ENCODE data around the gene CCNY.
A peak's percentile ranks its signal among the peaks of the same experiment; 100 is the strongest.

Gene CCNY

GRCh38 chr10:35574924-35575352 lies 238.6 kb downstream of the CCNY start:
- no peak overlapping the region for H3K4me3 ChIP-seq (ENCODE audit: severe bottlenecking)
- H3K4me1 ChIP-seq (ENCODE audit: insufficient read depth, poor library complexity, severe bottlenecking) = no peaks in the 10 kb centered on the region
- H3K36me3 ChIP-seq (ENCODE audit: low read depth) = peaks cover 20% of the 10 kb centered on the region
- ATAC-seq (ENCODE audit: low read depth) (no peak), DNase-seq (ENCODE audit: low spot score) (no peak)
- no peaks in the 10 kb centered on the region for H3K9me3 ChIP-seq (ENCODE audit: severe bottlenecking)
- TF ChIP-seq, protein P1, sequence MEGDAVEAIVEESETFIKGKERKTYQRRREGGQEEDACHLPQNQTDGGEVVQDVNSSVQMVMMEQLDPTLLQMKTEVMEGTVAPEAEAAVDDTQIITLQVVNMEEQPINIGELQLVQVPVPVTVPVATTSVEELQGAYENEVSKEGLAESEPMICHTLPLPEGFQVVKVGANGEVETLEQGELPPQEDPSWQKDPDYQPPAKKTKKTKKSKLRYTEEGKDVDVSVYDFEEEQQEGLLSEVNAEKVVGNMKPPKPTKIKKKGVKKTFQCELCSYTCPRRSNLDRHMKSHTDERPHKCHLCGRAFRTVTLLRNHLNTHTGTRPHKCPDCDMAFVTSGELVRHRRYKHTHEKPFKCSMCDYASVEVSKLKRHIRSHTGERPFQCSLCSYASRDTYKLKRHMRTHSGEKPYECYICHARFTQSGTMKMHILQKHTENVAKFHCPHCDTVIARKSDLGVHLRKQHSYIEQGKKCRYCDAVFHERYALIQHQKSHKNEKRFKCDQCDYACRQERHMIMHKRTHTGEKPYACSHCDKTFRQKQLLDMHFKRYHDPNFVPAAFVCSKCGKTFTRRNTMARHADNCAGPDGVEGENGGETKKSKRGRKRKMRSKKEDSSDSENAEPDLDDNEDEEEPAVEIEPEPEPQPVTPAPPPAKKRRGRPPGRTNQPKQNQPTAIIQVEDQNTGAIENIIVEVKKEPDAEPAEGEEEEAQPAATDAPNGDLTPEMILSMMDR (IDR thresholded peaks at IDR 0.05; ENCODE audit: poor library complexity, severe bottlenecking) = no peak
- H3K27me3 ChIP-seq (ENCODE audit: insufficient read depth, poor library complexity, severe bottlenecking) = no peaks in the 10 kb centered on the region
- H3K27ac ChIP-seq (ENCODE audit: poor library complexity, severe bottlenecking) = no peak overlapping the region

- Histone ChIP-seq H3K4me3 (ENCODE audit: severe bottlenecking) (no peak overlapping the region), H3K36me3 (ENCODE audit: low read depth) (peaks cover 13% of the 10 kb centered on the region), H3K27me3 (ENCODE audit: insufficient read depth, poor library complexity, severe bottlenecking) (no peaks in the 10 kb centered on the region), H3K27ac (ENCODE audit: poor library complexity, severe bottlenecking) (no peak overlapping the region), H3K4me1 (ENCODE audit: insufficient read depth, poor library complexity, severe bottlenecking) (no peaks in the 10 kb centered on the region), H3K9me3 (ENCODE audit: severe bottlenecking) (no peaks in the 10 kb centered on the region)
- DNase-seq (ENCODE audit: low spot score) (no peak), ATAC-seq (ENCODE audit: low read depth) (no peak)
- TF ChIP-seq, protein P1 (IDR thresholded peaks at IDR 0.05; ENCODE audit: poor library complexity, severe bottlenecking) = no peak
These were observed 239.3 kb downstream of the CCNY start for GRCh38 chr10:35575640-35576039.

- no peak for ATAC-seq (ENCODE audit: low read depth)
- no peaks in the 10 kb centered on the region for H3K9me3 ChIP-seq (ENCODE audit: severe bottlenecking)
- TF ChIP-seq, protein P1 (IDR thresholded peaks at IDR 0.05; ENCODE audit: poor library complexity, severe bottlenecking) = no peak
- peaks cover 6% of the 10 kb centered on the region; the same call in 1 of the 2 replicates for H3K36me3 ChIP-seq (ENCODE audit: low read depth)
- no peak for DNase-seq (ENCODE audit: low spot score)
- no peak overlapping the region for H3K27ac ChIP-seq (ENCODE audit: poor library complexity, severe bottlenecking)
- H3K4me1 ChIP-seq (ENCODE audit: insufficient read depth, poor library complexity, severe bottlenecking) = no peaks in the 10 kb centered on the region
- no peaks in the 10 kb centered on the region for H3K27me3 ChIP-seq (ENCODE audit: insufficient read depth, poor library complexity, severe bottlenecking)
- H3K4me3 ChIP-seq (ENCODE audit: severe bottlenecking) = no peak overlapping the region
These were observed 240.4 kb downstream of the CCNY start for GRCh38 chr10:35576730-35577129.

DNA sequence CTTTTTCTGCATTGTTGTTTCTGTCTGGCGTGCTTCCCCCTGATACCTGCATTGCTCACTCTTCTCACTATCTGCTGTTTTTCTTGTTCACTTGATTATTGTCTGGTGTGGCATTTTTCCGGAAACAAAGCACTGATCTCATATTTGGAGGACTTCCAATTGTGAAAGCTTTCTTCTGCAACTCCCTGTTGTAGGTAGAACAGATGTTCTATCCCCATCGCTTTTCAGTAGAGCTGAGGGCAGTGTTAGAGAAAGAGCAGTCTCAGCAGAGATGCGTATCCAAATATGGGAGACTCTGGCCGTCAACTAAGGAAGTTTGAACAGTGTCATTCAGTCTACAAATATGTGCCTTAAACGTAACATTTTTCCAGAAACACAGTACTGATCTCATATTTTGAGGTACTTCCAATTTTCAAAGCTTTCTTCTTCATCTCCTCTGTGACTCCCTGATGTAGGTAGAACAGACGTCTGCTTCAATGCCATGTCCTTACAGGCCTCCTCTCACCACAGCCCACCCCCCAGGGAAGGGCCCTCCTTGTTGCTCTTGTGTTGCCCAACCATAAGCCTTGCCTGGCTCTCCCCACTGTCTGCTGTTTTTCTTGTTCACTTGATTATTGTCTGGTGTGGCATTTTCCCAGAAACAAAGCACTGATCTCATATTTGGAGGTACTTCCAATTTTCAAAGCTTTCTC lies 241.8 kb downstream of the CCNY start:
- no peaks in the 10 kb centered on the region for H3K27me3 ChIP-seq (ENCODE audit: insufficient read depth, poor library complexity, severe bottlenecking)
- TF ChIP-seq, protein P1 (IDR thresholded peaks at IDR 0.05; ENCODE audit: poor library complexity, severe bottlenecking) = no peak
- DNase-seq (ENCODE audit: low spot score) = no peak

DNA sequence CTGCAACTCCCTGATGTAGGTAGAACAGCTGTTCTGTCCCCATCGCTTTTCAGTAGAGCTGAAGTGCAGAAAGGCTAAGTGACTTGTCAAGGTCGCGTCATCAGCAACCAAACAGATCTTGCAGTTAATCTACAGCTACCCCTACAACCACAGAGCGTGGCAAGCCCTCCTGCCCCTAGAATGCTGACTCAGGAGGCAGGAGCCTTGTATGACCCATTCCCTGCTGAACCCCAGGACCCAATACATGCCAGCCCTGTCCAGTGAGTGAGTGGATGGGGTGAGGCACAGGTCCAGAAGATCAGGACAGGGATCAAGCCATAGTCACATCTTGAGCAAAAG lies 242.3 kb downstream of the CCNY start:
- ATAC-seq (ENCODE audit: low read depth) (0 out of 3 replicates have a peak, but pooled peaks have one; percentile 18), DNase-seq (ENCODE audit: low spot score) (no peak)
- H3K36me3 ChIP-seq (ENCODE audit: low read depth) = no peaks in the 10 kb centered on the region
- no peaks in the 10 kb centered on the region for H3K9me3 ChIP-seq (ENCODE audit: severe bottlenecking)
- TF ChIP-seq, protein P1 (IDR thresholded peaks at IDR 0.05; ENCODE audit: poor library complexity, severe bottlenecking) = no peak
- H3K4me1 ChIP-seq (ENCODE audit: insufficient read depth, poor library complexity, severe bottlenecking) = no peaks in the 10 kb centered on the region
- H3K27me3 ChIP-seq (ENCODE audit: insufficient read depth, poor library complexity, severe bottlenecking) = no peaks in the 10 kb centered on the region
- no peak overlapping the region for H3K27ac ChIP-seq (ENCODE audit: poor library complexity, severe bottlenecking)
- no peak overlapping the region for H3K4me3 ChIP-seq (ENCODE audit: severe bottlenecking)

More for the DNA sequence above, 241.8 kb downstream of the CCNY start:
- ATAC-seq (ENCODE audit: low read depth) = no peak
- Histone ChIP-seq H3K4me1 (ENCODE audit: insufficient read depth, poor library complexity, severe bottlenecking) (no peaks in the 10 kb centered on the region), H3K27ac (ENCODE audit: poor library complexity, severe bottlenecking) (no peak overlapping the region), H3K4me3 (ENCODE audit: severe bottlenecking) (no peak overlapping the region), H3K9me3 (ENCODE audit: severe bottlenecking) (no peaks in the 10 kb centered on the region), H3K36me3 (ENCODE audit: low read depth) (no peaks in the 10 kb centered on the region)

Data from RWPE2 (cell line).